Parathyroid adenoma (tissue), 2 donors: ENCODE data around the gene YIPF1.

Source experiments
- H2AFZ ChIP-seq: fragments of 300-600 bp; sonication (generic); one replicate; pipeline ENCODE4 v1.7.0; 2017; ENCODE audit warnings: antibody characterized with exemption, mild to moderate bottlenecking
- H3K27ac ChIP-seq: fragments of 300-600 bp; sonication (generic); one replicate; pipeline ENCODE4 v1.7.0; 2017
- H3K27me3 ChIP-seq: fragments of 300-600 bp; sonication (generic); one replicate; pipeline ENCODE4 v1.7.0; 2017; ENCODE audit warnings: low read length; ENCODE audit not compliant: control insufficient read depth, insufficient read depth
- H3K36me3 ChIP-seq: fragments of 300-600 bp; sonication (generic); one replicate; pipeline ENCODE4 v1.7.0; 2017; ENCODE audit warnings: low read length; ENCODE audit not compliant: control insufficient read depth, insufficient read depth
- H3K4me1 ChIP-seq: fragments of 300-600 bp; sonication (generic); one replicate; pipeline ENCODE4 v1.7.0; 2017; ENCODE audit warnings: control low read depth
- H3K4me2 ChIP-seq: fragments of 300-600 bp; sonication (generic); one replicate; pipeline ENCODE4 v1.7.0; 2017; ENCODE audit warnings: low read length
- H3K4me3 ChIP-seq: fragments of 300-600 bp; sonication (generic); one replicate; pipeline ENCODE4 v1.7.0; 2017; ENCODE audit warnings: low read depth, low read length
- H3K79me2 ChIP-seq: fragments of 300-600 bp; sonication (generic); one replicate; pipeline ENCODE4 v1.7.0; 2017; ENCODE audit warnings: control low read depth
- H3K9ac ChIP-seq: fragments of 300-600 bp; sonication (generic); one replicate; pipeline ENCODE4 v1.7.0; 2017; ENCODE audit warnings: mild to moderate bottlenecking
- H3K9me3 ChIP-seq: fragments of 300-600 bp; sonication (generic); one replicate; pipeline ENCODE4 v1.7.0; 2017; ENCODE audit warnings: low read length; ENCODE audit not compliant: control insufficient read depth
- CTCF ChIP-seq: fragments of 300-600 bp; sonication (generic); IDR thresholded peaks from one replicate; pipeline ENCODE4 v1.7.0; 2017; ENCODE audit warnings: antibody characterized with exemption, mild to moderate bottlenecking
- donor health status: primary hyperparathyroidism.

Gene YIPF1

GRCh38 chr1:53810497-53810896 lies 79.1 kb downstream of the YIPF1 start:
- no peak overlapping the region for H3K9ac ChIP-seq
- H3K4me1 ChIP-seq = no peaks in the 10 kb centered on the region
- no peaks in the 10 kb centered on the region for H3K9me3 ChIP-seq
- H3K36me3 ChIP-seq = no peaks in the 10 kb centered on the region
- no peak overlapping the region for H2AFZ ChIP-seq
- TF ChIP-seq CTCF = no peak
- no peak overlapping the region for H3K4me2 ChIP-seq
- H3K79me2 ChIP-seq = no peaks in the 10 kb centered on the region
- no peaks in the 10 kb centered on the region for H3K27me3 ChIP-seq
- no peak overlapping the region for H3K4me3 ChIP-seq
- H3K27ac ChIP-seq = no peak overlapping the region

DNA sequence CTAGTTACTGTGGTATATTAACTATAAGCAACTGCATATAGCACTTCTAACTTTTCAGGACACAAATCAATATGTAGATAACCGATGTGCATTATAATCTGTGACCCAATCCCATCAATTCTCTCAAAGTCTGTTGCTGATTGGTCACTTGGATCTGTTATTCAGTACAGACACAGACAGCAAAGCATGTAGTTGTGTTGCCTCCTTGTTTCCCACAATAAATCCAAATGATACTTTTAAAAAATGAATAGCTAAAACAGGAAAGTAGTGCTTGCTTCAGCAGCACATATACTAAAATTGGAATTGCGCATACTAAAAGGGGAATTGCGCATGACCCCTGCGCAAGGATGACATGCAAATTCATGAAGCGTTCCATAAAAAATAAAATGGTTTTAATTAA lies 79.6 kb downstream of the YIPF1 start:
- Histone ChIP-seq H3K27ac (no peak overlapping the region), H3K9me3 (no peaks in the 10 kb centered on the region), H3K36me3 (no peaks in the 10 kb centered on the region), H3K79me2 (no peaks in the 10 kb centered on the region), H2AFZ (no peak overlapping the region), H3K4me3 (no peak overlapping the region), H3K9ac (no peak overlapping the region), H3K27me3 (no peaks in the 10 kb centered on the region), H3K4me2 (no peak overlapping the region), H3K4me1 (no peaks in the 10 kb centered on the region)
- no peak for TF ChIP-seq CTCF

DNA sequence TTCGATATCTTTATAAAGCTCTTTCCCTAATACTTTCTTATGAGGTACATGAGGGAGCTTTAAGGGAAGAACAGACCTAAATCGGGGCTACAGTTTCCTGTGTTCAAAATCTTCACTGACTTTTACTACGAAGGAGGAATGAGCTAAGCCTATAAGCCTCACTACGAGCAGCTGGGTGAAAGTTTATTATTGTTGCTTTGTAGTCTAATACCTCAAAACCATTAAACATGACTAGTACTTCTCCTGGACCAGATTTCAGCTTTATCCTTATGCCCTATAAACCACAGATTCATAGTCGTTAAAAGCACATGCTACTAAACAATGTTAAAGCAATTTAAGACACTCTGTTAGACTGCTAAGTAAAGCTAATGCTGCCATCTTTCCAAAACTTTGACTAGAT lies 81.7 kb downstream of the YIPF1 start:
- Histone ChIP-seq H2AFZ (no peak overlapping the region), H3K79me2 (no peaks in the 10 kb centered on the region), H3K4me2 (no peak overlapping the region), H3K27ac (no peak overlapping the region), H3K9ac (no peak overlapping the region), H3K27me3 (no peaks in the 10 kb centered on the region), H3K4me3 (no peak overlapping the region), H3K36me3 (no peaks in the 10 kb centered on the region), H3K4me1 (no peaks in the 10 kb centered on the region), H3K9me3 (no peaks in the 10 kb centered on the region)
- TF ChIP-seq CTCF = no peak

GRCh38 chr1:53804791-53805505 lies 84.6 kb downstream of the YIPF1 start:
- Histone ChIP-seq H3K27me3 (no peaks in the 10 kb centered on the region), H3K27ac (no peak overlapping the region), H3K36me3 (no peaks in the 10 kb centered on the region), H3K9ac (no peak overlapping the region), H3K9me3 (no peaks in the 10 kb centered on the region), H3K4me1 (no peaks in the 10 kb centered on the region), H3K4me2 (no peak overlapping the region), H3K79me2 (no peaks in the 10 kb centered on the region), H2AFZ (no peak overlapping the region), H3K4me3 (no peak overlapping the region)
- TF ChIP-seq CTCF = no peak

GRCh38 chr1:53804181-53804580 lies 85.4 kb downstream of the YIPF1 start:
- Histone ChIP-seq H3K36me3 (no peaks in the 10 kb centered on the region), H3K27me3 (no peaks in the 10 kb centered on the region), H3K79me2 (no peaks in the 10 kb centered on the region), H3K4me1 (no peaks in the 10 kb centered on the region), H3K27ac (no peak overlapping the region), H3K4me3 (no peak overlapping the region), H3K9me3 (no peaks in the 10 kb centered on the region), H3K9ac (no peak overlapping the region), H3K4me2 (no peak overlapping the region), H2AFZ (no peak overlapping the region)
- no peak for TF ChIP-seq CTCF
